ENCODE data around the gene HMOX2. TPM values are rescaled to one million over a fixed set of nuclear protein-coding genes. Genes with fewer than 3 reads are reported as not detected.

The HMOX2 gene
- total RNA-seq, 4 donors from 2014 or later: 46.4 to 495 (median 55.7) TPM

DNA sequence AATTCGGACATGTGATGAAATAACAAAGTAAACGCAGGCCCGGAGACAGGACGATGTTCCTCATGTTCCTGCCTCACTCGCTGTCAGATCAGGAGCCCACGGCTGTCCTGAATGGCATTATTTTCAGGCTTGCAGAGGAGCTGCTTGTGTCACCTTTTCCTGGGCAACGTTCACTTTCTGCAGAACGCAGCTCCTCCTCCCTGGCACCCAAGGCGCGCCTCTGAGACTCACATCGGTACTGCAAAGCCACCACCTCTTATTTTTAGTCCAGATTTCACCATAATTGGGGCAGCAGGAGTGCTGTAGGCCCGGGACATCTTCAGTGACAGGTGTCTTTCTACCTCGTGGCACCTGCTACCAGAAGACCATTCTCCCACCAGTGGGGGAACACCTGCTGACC, 71.9 kb downstream of the HMOX2 start:
- intact Hi-C loops (cut with DNase I; ENCODE audit: low total_unique reads) (no loop called here), in situ Hi-C loops (cut with MboI; ENCODE audit: low pct_ligation_motif_present in 1 of 4, low pct_unique_long_range_greater_than_20kb in 1 of 4, low sequenced_read_pairs in 3 of 4) (no loop called here)
- no peak overlapping the region for H3K4me3 ChIP-seq
- no peaks in the 10 kb centered on the region for H3K36me3 ChIP-seq
- H3K4me1 ChIP-seq: peaks cover 0 to 3% (median 0%) of the 10 kb centered on the region in 4 donors
- no peak overlapping the region for H3K27ac ChIP-seq
- DNase-seq: no peak
- H3K27me3 ChIP-seq: no peaks in the 10 kb centered on the region
- TF ChIP-seq EP300 (IDR thresholded peaks at IDR 0.05; ENCODE audit: low read depth) (no peak), POLR2AphosphoS5 (IDR thresholded peaks at IDR 0.05) (no peak), POLR2A (IDR thresholded peaks at IDR 0.05) (no peak)
- TF ChIP-seq, protein P1, sequence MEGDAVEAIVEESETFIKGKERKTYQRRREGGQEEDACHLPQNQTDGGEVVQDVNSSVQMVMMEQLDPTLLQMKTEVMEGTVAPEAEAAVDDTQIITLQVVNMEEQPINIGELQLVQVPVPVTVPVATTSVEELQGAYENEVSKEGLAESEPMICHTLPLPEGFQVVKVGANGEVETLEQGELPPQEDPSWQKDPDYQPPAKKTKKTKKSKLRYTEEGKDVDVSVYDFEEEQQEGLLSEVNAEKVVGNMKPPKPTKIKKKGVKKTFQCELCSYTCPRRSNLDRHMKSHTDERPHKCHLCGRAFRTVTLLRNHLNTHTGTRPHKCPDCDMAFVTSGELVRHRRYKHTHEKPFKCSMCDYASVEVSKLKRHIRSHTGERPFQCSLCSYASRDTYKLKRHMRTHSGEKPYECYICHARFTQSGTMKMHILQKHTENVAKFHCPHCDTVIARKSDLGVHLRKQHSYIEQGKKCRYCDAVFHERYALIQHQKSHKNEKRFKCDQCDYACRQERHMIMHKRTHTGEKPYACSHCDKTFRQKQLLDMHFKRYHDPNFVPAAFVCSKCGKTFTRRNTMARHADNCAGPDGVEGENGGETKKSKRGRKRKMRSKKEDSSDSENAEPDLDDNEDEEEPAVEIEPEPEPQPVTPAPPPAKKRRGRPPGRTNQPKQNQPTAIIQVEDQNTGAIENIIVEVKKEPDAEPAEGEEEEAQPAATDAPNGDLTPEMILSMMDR (IDR thresholded peaks at IDR 0.05): no peak
- no peaks in the 10 kb centered on the region for H3K9me3 ChIP-seq
- WGBS, 2 donors (ENCODE audit: low coverage in 1 of 2): 71 to 73% methylated on average over 2 to 13 of the region's 13 CpGs

DNA sequence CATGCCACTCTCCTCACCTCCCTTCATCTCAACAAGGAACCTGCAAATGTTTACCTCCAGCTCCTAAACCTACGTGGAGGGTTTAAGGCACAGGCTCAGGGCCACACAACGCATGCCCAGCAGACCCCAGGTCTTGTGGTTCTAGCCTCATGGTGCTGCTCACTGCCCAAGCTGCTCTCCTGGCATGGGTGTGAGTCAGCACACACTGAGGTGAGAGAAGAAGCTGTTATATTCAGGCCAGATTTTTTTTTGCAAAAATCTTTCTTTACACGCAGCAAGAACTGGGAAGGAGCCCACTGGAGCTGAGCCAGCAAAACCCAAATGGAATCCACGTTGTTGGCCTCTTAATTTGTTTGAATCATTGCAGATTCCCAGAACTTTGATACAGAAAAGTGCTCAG, 74.4 kb downstream of the HMOX2 start:
- Histone ChIP-seq H3K4me3 (no peak overlapping the region), H3K9me3 (no peaks in the 10 kb centered on the region), H3K27me3 (no peaks in the 10 kb centered on the region), H3K27ac (no peak overlapping the region), H3K36me3 (no peaks in the 10 kb centered on the region), H3K4me1 (peaks cover 0 to 3% (median 0%) of the 10 kb centered on the region in 4 donors)
- in situ Hi-C loops (cut with MboI; ENCODE audit: low pct_ligation_motif_present in 1 of 4, low pct_unique_long_range_greater_than_20kb in 1 of 4, low sequenced_read_pairs in 3 of 4) (no loop called here), intact Hi-C loops (cut with DNase I; ENCODE audit: low total_unique reads) (no loop called here)
- no peak for DNase-seq
- TF ChIP-seq, protein P1 (IDR thresholded peaks at IDR 0.05): no peak
- no peak for TF ChIP-seq EP300 (IDR thresholded peaks at IDR 0.05; ENCODE audit: low read depth)
- TF ChIP-seq POLR2A (IDR thresholded peaks at IDR 0.05): no peak
- TF ChIP-seq POLR2AphosphoS5 (IDR thresholded peaks at IDR 0.05): no peak
- WGBS, 2 donors (ENCODE audit: low coverage in 1 of 2): 28% methylated on average over 4 of the region's 4 CpGs; no CpG with 5 or more reads in 1 of the 2 donors

DNA sequence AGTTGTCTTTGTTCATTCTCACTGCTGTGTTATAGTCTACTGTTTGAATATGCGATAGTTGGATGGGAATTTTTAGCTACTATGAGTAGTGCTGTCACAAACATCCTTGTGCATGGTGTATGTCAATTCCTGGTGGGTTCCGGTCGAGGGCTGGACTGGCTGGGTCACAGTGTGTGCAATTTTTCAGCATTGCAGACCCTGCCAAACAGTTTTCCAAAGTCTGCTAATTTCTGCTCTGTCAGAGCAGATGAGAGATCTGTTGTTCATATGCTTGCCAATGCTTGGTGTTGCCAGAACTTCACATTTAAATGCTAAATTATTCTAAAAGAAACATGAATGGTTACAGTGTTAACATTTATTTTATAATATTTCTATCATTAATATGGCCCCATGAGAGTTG, 76.3 kb downstream of the HMOX2 start:
- intact Hi-C loops (cut with DNase I; ENCODE audit: low total_unique reads): no loop called here
- in situ Hi-C loops (cut with MboI; ENCODE audit: low pct_ligation_motif_present in 1 of 4, low pct_unique_long_range_greater_than_20kb in 1 of 4, low sequenced_read_pairs in 3 of 4): no loop called here
- no peak for DNase-seq

GRCh38 chr16:4556112-4556511, 79.9 kb downstream of the HMOX2 start, which contains the start of gene C16orf96:
Gene C16orf96, plus strand, starts transcription at chr16:4556340. Its CDS starts 150 bp downstream, at chr16:4556490.
- no peaks in the 10 kb centered on the region for H3K9me3 ChIP-seq
- no peak for TF ChIP-seq EP300 (IDR thresholded peaks at IDR 0.05; ENCODE audit: low read depth)
- no peak within 1 kb of the TSS for H3K4me3 ChIP-seq
- no peak for DNase-seq
- intact Hi-C loops (cut with DNase I; ENCODE audit: low total_unique reads): no loop called here
- 69% methylated on average over 4 of the region's 4 CpGs; no CpG with 5 or more reads in 1 of the 2 donors for WGBS, 2 donors (ENCODE audit: low coverage in 1 of 2)
- H3K4me1 ChIP-seq: no peaks in the 10 kb centered on the region
- H3K27me3 ChIP-seq: no peaks in the 10 kb centered on the region
- H3K27ac ChIP-seq: no peak within 1 kb of the TSS
- in situ Hi-C loops (cut with MboI; ENCODE audit: low pct_ligation_motif_present in 1 of 4, low pct_unique_long_range_greater_than_20kb in 1 of 4, low sequenced_read_pairs in 3 of 4): no loop called here
- H3K36me3 ChIP-seq: no peaks in the 10 kb centered on the region

More for the DNA sequence above, 76.3 kb downstream of the HMOX2 start:
- no peaks in the 10 kb centered on the region for H3K36me3 ChIP-seq
- no peak overlapping the region for H3K27ac ChIP-seq
- H3K4me1 ChIP-seq: peaks cover 0 to 3% (median 0%) of the 10 kb centered on the region in 4 donors
- no peaks in the 10 kb centered on the region for H3K9me3 ChIP-seq
- WGBS, 2 donors (ENCODE audit: low coverage in 1 of 2): 59 to 67% methylated on average over 3 of the region's 3 CpGs
- TF ChIP-seq POLR2A (IDR thresholded peaks at IDR 0.05) (no peak), POLR2AphosphoS5 (IDR thresholded peaks at IDR 0.05) (no peak), EP300 (IDR thresholded peaks at IDR 0.05; ENCODE audit: low read depth) (no peak)
- TF ChIP-seq, protein P1 (IDR thresholded peaks at IDR 0.05): no peak
- no peak overlapping the region for H3K4me3 ChIP-seq
- no peaks in the 10 kb centered on the region for H3K27me3 ChIP-seq

DNA sequence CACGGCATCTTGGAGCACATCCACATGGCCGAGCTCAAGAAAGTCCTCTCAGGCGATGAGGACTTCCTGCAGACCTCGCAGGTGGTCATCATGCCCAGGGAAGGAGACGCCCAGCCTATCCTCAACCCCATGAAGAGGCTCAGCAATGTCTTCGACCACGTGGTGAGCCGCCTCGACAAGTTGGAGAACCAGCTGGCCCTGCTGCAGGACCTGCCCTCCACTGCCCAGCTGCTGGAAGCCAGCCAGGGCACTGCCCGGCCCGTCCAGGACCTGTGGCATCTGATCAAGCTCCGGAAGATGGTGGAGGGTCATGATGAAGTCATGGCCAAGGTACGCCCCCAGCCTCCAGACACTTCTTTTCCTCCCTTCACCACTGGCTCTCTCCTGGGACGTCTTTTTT, 80.4 kb downstream of the HMOX2 start:
- H3K9me3 ChIP-seq: no peaks in the 10 kb centered on the region
- no peak overlapping the region for H3K27ac ChIP-seq
- no peak overlapping the region for H3K4me3 ChIP-seq
- no peak for DNase-seq
- TF ChIP-seq EP300 (IDR thresholded peaks at IDR 0.05; ENCODE audit: low read depth): no peak
- WGBS, 2 donors (ENCODE audit: low coverage in 1 of 2): 60 to 89% methylated on average over 2 to 14 of the region's 14 CpGs
- intact Hi-C loops (cut with DNase I; ENCODE audit: low total_unique reads) (no loop called here), in situ Hi-C loops (cut with MboI; ENCODE audit: low pct_ligation_motif_present in 1 of 4, low pct_unique_long_range_greater_than_20kb in 1 of 4, low sequenced_read_pairs in 3 of 4) (no loop called here)
- H3K4me1 ChIP-seq: no peaks in the 10 kb centered on the region
- no peaks in the 10 kb centered on the region for H3K36me3 ChIP-seq
- H3K27me3 ChIP-seq: no peaks in the 10 kb centered on the region

Data from transverse colon (tissue), 4 donors.